CD14-positive monocyte (primary cell): ENCODE measurements around the gene GUSB. TPM values are rescaled to one million over a fixed set of nuclear protein-coding genes. Genes with fewer than 3 reads are reported as not detected.
A peak's percentile ranks its signal among the peaks of the same experiment; 100 is the strongest.
"Not testable (repeated sequence)": the region's sequence is repeated elsewhere in the genome, so short reads cannot be mapped to it uniquely, and the experiment has no call there.

Experiments used
- DNase-seq, 3 donors: peaks; one replicate each; pipeline ENCODE4 v3.0.0-alpha.2; 2011 to 2022
- H2AFZ ChIP-seq: 2 replicates; pipeline ENCODE4 v1.6.0; 2012; ENCODE audit warnings: mild to moderate bottlenecking, low read depth, low read length, inconsistent platforms; ENCODE audit not compliant: insufficient read depth, poor library complexity, severe bottlenecking
- H3K27ac ChIP-seq, 2 donors: 1 replicate in 1 of 2; 2 replicates in 1 of 2; pipeline ENCODE4 v1.5.1; 2012 to 2013; ENCODE audit warnings: low read length in 2 of 2, control low read depth in 1 of 2, inconsistent platforms in 1 of 2, low read depth in 1 of 2, mild to moderate bottlenecking in 1 of 2
- H3K27me3 ChIP-seq, 2 donors: one replicate each; pipeline versions ENCODE4 v1.6.0 to v1.6.1; 2011 to 2013; ENCODE audit warnings: low read length in 2 of 2; ENCODE audit not compliant: control insufficient read depth in 2 of 2, insufficient read depth in 2 of 2
- H3K36me3 ChIP-seq, 2 donors: replicated peaks in 1 of 2; 1 replicate in 1 of 2; 2 replicates in 1 of 2; pipeline versions ENCODE4 v1.5.1 to v1.6.1; 2012 to 2013; ENCODE audit warnings: low read length in 2 of 2, control low read depth in 1 of 2, inconsistent platforms in 1 of 2, mild to moderate bottlenecking in 1 of 2; ENCODE audit not compliant: insufficient read depth in 2 of 2, control insufficient read depth in 1 of 2
- H3K4me1 ChIP-seq, 2 donors: 1 replicate in 1 of 2; 2 replicates in 1 of 2; pipeline versions ENCODE4 v1.5.1 to v1.6.1; 2012 to 2013; ENCODE audit warnings: low read length in 2 of 2, control low read depth in 1 of 2, inconsistent platforms in 1 of 2, mild to moderate bottlenecking in 1 of 2, moderate library complexity in 1 of 2; ENCODE audit not compliant: insufficient read depth in 2 of 2, control insufficient read depth in 1 of 2
- H3K4me2 ChIP-seq: replicated peaks from 2 replicates; pipeline ENCODE3; 2012; ENCODE audit warnings: low read length, moderate library complexity, mild to moderate bottlenecking; ENCODE audit not compliant: poor library complexity, severe bottlenecking; ENCODE audit errors: extremely low read depth
- H3K4me3 ChIP-seq, 3 experiments: fragments of 200-600 bp in 1 of 3; sonication (generic) in 1 of 3; replicated peaks in 1 of 3; 1 replicate in 2 of 3; 2 replicates in 1 of 3; pipeline ENCODE4 v1.5.1; 2011 to 2013; ENCODE audit warnings: low read length in 3 of 3, mild to moderate bottlenecking in 3 of 3, control low read depth in 2 of 3, low read depth in 2 of 3, inconsistent platforms in 1 of 3, moderate library complexity in 1 of 3
- H3K79me2 ChIP-seq: 2 replicates; pipeline ENCODE4 v1.6.0; 2012; ENCODE audit warnings: mild to moderate bottlenecking, control low read depth, inconsistent platforms, low read length, moderate library complexity; ENCODE audit not compliant: insufficient read depth
- H3K9ac ChIP-seq: 2 replicates; pipeline ENCODE4 v1.6.0; 2017; ENCODE audit warnings: low read length, mild to moderate bottlenecking; ENCODE audit not compliant: insufficient read depth, poor library complexity, severe bottlenecking
- H3K9me3 ChIP-seq, 2 donors: replicated peaks in 1 of 2; 1 replicate in 1 of 2; 2 replicates in 1 of 2; pipeline versions ENCODE4 v1.5.1 to v1.6.1; 2012 to 2013; ENCODE audit warnings: low read length in 2 of 2, control low read depth in 1 of 2; ENCODE audit not compliant: control insufficient read depth in 1 of 2, insufficient read depth in 1 of 2
- H4K20me1 ChIP-seq: 2 replicates; pipeline ENCODE4 v1.6.0; 2012; ENCODE audit warnings: mild to moderate bottlenecking, low read length, control low read depth, moderate library complexity; ENCODE audit not compliant: insufficient read depth
- H3K27ac Mint-ChIP-seq, 7 donors: one replicate each; pipeline ENCODE4 v1.8.0; 2020; ENCODE audit warnings: mild to moderate bottlenecking in 7 of 7, mixed read lengths in 7 of 7, moderate library complexity in 6 of 7, inconsistent platforms in 2 of 7
- H3K27me3 Mint-ChIP-seq, 3 donors: one replicate each; pipeline ENCODE4 v1.8.0; 2021 to 2022; ENCODE audit warnings: low read depth in 3 of 3, mild to moderate bottlenecking in 3 of 3, mixed read lengths in 3 of 3, moderate library complexity in 3 of 3, inconsistent platforms in 1 of 3
- H3K36me3 Mint-ChIP-seq, 2 donors: one replicate each; pipeline ENCODE4 v1.8.0; 2020; ENCODE audit warnings: mixed read lengths in 2 of 2, inconsistent platforms in 1 of 2, mild to moderate bottlenecking in 1 of 2
- H3K4me1 Mint-ChIP-seq: one replicate; pipeline ENCODE4 v1.8.0; 2020; ENCODE audit warnings: mild to moderate bottlenecking, mixed read lengths
- H3K4me3 Mint-ChIP-seq, 2 donors: one replicate each; pipeline ENCODE4 v1.8.0; 2020; ENCODE audit warnings: mild to moderate bottlenecking in 2 of 2, mixed read lengths in 2 of 2, moderate library complexity in 1 of 2
- H3K9me3 Mint-ChIP-seq, 7 donors: one replicate each; pipeline ENCODE4 v1.8.0; 2020 to 2022; ENCODE audit warnings: mixed read lengths in 7 of 7, mild to moderate bottlenecking in 6 of 7, moderate library complexity in 6 of 7, inconsistent platforms in 2 of 7
- WGBS: methylation state at CpG from one replicate; pipeline ENCODE4 v1.1.5; 2013; ENCODE audit warnings: missing lambda C conversion rate; ENCODE audit not compliant: insufficient coverage; 5-methylcytosine and 5-hydroxymethylcytosine counted together
- intact Hi-C, 2 donors: fragments of 100-400 bp; cut with micrococcal nuclease; formaldehyde crosslinking; loops; one replicate each; pipeline versions ENCODE4 v1.15.0 to v1.15.1; 2023
- polyA plus RNA-seq, 3 donors: library from polyadenylated mRNA; depleted of rRNA in 1 of 3; unstranded in 2 of 3; stranded (reverse) in 1 of 3; fragments of 300-500 nt in 2 of 3; fragments of >200 nt in 1 of 3; fragmentation: Illumina TruSeq in 2 of 3; gene quantifications; 1 replicate in 2 of 3; 2 replicates in 1 of 3; pipeline ENCODE4 v1.2.3, GENCODE V29; 2012 to 2021
- TF ChIP-seq, protein P1 (sequence below): fragments of 200-600 bp; IDR thresholded peaks from one replicate; pipeline ENCODE4 v1.8.0; 2022; ENCODE audit warnings: antibody characterized with exemption, mild to moderate bottlenecking

GUSB gene
- polyA plus RNA-seq, 3 donors, result 113 to 121 (median 115) TPM

DNA sequence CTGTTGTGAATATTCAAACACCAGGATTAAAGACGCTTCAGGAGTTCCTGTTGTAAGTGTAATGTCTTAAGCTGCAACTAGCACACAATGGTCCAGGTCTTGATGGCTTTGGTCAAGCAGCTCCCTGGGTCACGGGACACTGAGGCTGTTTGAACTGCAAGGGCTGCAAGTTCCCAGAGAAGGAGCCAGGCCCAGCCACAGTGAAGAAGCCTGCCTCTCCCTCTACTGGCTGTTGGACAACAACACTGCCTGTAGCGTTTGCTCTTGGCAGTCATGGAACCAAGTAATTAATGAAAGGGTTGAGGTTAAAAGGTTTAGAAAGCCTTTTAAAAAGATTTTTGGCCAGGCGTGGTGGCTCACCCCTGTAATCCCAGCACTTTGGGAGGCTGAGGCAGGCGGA, 31.9 kb upstream of the GUSB start:
- H3K79me2 ChIP-seq, result no peaks in the 10 kb centered on the region
- H2AFZ ChIP-seq, result no peak overlapping the region
- no peaks in the 10 kb centered on the region for H3K4me1 ChIP-seq
- TF ChIP-seq, protein P1, sequence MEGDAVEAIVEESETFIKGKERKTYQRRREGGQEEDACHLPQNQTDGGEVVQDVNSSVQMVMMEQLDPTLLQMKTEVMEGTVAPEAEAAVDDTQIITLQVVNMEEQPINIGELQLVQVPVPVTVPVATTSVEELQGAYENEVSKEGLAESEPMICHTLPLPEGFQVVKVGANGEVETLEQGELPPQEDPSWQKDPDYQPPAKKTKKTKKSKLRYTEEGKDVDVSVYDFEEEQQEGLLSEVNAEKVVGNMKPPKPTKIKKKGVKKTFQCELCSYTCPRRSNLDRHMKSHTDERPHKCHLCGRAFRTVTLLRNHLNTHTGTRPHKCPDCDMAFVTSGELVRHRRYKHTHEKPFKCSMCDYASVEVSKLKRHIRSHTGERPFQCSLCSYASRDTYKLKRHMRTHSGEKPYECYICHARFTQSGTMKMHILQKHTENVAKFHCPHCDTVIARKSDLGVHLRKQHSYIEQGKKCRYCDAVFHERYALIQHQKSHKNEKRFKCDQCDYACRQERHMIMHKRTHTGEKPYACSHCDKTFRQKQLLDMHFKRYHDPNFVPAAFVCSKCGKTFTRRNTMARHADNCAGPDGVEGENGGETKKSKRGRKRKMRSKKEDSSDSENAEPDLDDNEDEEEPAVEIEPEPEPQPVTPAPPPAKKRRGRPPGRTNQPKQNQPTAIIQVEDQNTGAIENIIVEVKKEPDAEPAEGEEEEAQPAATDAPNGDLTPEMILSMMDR, result no peak
- no peaks in the 10 kb centered on the region for H3K9me3 ChIP-seq
- no peak overlapping the region for H3K4me2 ChIP-seq
- Mint-ChIP-seq H3K9me3 (no peaks in the 10 kb centered on the region), H3K4me1 (no peaks in the 10 kb centered on the region), H3K4me3 (no peak overlapping the region), H3K27me3 (peaks cover 0 to 2% (median 2%) of the 10 kb centered on the region in 3 donors), H3K27ac (no peak overlapping the region), H3K36me3 (no peaks in the 10 kb centered on the region)
- H3K36me3 ChIP-seq, result no peaks in the 10 kb centered on the region
- 83% methylated on average over 2 of the region's 5 CpGs for WGBS
- H3K27me3 ChIP-seq, result no peaks in the 10 kb centered on the region
- no peaks in the 10 kb centered on the region for H4K20me1 ChIP-seq
- H3K27ac ChIP-seq, result no peak overlapping the region
- no peak overlapping the region for H3K4me3 ChIP-seq
- no peak for DNase-seq
- no peak overlapping the region for H3K9ac ChIP-seq
- intact Hi-C loops, result no loop called here

DNA sequence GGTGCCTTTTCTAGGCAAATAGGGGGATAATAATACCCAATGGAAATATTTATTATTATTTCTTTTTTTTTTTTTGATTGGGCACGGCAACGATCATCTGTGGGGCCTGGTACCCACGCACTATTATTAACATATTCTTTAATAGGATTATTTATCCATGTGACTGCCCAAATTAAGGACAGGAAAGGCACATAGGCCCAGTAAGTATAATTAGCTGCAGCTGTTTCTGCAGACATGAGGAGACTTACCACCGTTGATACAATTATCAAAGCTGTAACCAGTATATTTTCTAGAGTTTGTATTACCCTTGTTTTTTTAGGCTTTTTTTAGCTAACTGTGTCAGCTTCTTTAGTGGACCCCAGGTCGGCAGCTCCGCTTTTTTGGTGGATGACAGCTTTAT, 25.2 kb upstream of the GUSB start:
- Mint-ChIP-seq H3K4me1 (no peaks in the 10 kb centered on the region), H3K36me3 (no peaks in the 10 kb centered on the region), H3K4me3 (no peak overlapping the region), H3K27ac (no peak overlapping the region), H3K27me3 (peaks cover 0 to 2% (median 0%) of the 10 kb centered on the region in 3 donors), H3K9me3 (no peaks in the 10 kb centered on the region)
- no peaks in the 10 kb centered on the region for H3K4me1 ChIP-seq
- H3K4me3 ChIP-seq, result no peak overlapping the region
- H3K79me2 ChIP-seq, result no peaks in the 10 kb centered on the region
- H3K27ac ChIP-seq, result no peak overlapping the region
- TF ChIP-seq, protein P1, result no peak
- H3K27me3 ChIP-seq, result no peaks in the 10 kb centered on the region
- no peak overlapping the region for H3K9ac ChIP-seq
- H3K4me2 ChIP-seq, result no peak overlapping the region
- intact Hi-C loops, result no loop called here
- no peaks in the 10 kb centered on the region for H4K20me1 ChIP-seq
- WGBS, result 100% methylated on average over 2 of the region's 6 CpGs
- H3K36me3 ChIP-seq, result no peaks in the 10 kb centered on the region
- H3K9me3 ChIP-seq, result no peaks in the 10 kb centered on the region
- no peak overlapping the region for H2AFZ ChIP-seq
- no peak for DNase-seq

DNA sequence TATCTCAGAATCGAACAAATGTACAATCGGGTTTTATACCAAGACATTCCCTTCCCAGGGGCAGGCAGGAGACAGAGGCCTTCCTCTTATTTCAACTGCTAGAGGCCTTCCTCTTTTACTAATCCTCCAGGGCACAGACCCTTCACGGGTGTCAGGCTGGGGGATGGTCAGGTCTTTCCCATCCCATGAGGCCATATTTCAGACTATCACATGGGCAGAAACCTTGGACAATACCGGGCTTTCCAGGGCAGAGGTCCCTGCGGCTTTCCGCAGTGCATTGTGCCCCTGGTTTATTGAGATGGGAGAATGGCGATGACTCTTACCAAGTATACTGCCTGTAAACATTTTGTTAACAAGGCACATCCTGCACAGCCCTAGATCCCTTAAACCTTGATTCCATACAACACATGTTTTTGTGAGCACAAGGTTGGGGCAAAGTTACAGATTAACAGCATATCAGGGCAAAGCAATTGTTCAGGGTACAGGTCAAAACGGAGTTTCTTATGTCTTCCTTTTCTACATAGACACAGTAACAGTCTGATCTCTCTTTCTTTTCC, 23.2 kb upstream of the GUSB start:
- H3K4me3 Mint-ChIP-seq, H3K4me2 ChIP-seq, H3K36me3 ChIP-seq, H3K27ac ChIP-seq, H3K27me3 Mint-ChIP-seq, H3K36me3 Mint-ChIP-seq, H3K9me3 ChIP-seq, H4K20me1 ChIP-seq, H3K9ac ChIP-seq, H3K79me2 ChIP-seq, H3K4me1 Mint-ChIP-seq, intact Hi-C loops, H3K4me1 ChIP-seq, H3K9me3 Mint-ChIP-seq, H3K4me3 ChIP-seq, H2AFZ ChIP-seq, DNase-seq, H3K27me3 ChIP-seq: not testable (repeated sequence)
- 93% methylated on average over 3 of the region's 8 CpGs for WGBS
- H3K27ac Mint-ChIP-seq, result peak overlapping the region in 1 of 7 donors; percentile 25
